Stimulated activated CD4-positive, alpha-beta T cell treated with anti-CD3 and anti-CD28 coated beads, Interleukin-12 subunit alpha, Interleukin-12 subunit beta, amount 100 ng/mL, for 48 hours (primary cell): ENCODE data around the gene OGFR.
A peak's percentile ranks its signal among the peaks of the same experiment; 100 is the strongest.

Source experiments
- DNase-seq, 3 donors: peaks; one replicate each; pipeline ENCODE4 v3.0.0-alpha.2; 2020; ENCODE audit warnings: low read depth in 2 of 3, low spot score in 1 of 3

The OGFR gene

DNA sequence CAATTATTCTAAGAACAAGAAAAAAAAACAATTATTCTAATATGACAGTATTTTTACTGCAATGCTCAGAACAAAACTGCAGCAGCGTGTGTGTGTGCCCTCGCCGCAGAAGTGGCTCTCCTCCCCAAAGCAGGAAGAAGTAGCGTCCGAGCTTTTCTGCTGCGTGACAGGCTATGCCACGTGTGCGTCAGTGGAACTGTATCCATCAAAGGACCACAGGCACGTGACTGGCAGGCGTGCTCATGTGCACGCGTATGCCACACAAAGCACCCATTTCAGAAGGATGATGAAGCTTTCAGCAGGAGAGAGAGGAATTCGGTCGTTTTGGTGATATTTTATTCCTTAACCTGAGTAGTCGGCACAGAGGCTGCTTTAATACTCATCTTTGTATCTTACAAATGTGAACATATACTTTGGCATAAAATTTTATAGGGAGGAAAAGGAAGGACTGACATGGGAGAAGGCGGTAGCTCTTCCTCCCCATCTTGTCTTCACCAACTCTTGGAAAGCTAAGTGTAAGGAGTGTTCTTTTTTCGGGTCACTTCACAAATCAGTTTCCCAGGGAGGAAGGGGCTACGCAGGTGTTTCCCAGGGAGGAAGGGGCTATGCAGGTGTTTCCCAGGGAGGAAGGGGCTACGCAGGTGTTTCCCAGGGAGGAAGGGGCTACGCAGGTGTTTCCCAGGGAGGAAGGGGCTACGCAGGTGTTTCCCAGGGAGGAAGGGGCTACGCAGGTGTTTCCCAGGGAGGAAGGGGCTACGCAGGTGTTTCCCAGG lies 53.6 kb downstream of the OGFR start:
- DNase-seq: no peak

DNA sequence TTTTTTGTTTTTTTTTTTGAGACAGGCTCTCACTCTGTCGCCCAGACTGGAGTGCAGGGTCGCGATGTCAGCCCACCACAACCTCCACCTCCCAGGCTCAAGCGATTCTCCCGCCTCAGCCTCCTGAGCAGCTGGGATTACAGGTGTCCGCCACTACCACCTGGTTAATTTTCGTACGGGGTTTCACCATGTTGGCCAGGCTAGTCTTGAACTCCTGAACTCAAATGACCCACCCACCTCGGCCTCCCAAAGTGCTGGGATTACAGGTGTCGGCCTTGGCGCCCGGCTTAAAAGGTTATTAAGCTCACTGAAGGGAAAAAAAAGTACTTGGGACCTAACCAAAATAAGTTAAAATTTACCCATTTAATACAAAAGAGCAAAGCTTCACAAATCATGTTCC lies 55.1 kb downstream of the OGFR start:
- no peak for DNase-seq

DNA sequence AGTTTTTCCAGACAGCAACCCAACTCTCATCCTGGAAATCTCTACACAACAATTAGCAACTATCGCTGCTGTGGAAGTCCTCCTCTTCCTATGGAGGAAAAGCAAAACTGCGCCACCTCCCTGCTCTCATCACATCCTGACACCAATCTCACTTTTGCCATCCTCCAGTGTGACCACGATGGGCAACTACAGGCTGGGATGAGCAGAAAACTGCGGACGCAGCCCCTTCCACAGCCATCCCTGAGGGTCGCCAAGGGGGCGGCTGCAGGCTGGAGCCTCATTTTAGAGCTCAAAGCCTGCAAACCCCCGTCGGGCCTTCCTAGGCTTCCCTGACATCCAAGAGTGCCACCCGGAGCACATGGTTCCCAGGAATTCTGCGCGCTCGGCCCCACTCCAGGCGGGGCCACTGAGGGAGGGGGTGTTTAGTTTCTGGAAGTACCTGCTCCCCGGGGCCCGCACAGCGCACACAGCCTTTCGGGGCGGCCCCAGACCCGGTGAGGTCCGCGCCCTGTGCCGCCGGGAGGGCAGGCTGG lies 55.8 kb downstream of the OGFR start:
- no peak for DNase-seq

DNA sequence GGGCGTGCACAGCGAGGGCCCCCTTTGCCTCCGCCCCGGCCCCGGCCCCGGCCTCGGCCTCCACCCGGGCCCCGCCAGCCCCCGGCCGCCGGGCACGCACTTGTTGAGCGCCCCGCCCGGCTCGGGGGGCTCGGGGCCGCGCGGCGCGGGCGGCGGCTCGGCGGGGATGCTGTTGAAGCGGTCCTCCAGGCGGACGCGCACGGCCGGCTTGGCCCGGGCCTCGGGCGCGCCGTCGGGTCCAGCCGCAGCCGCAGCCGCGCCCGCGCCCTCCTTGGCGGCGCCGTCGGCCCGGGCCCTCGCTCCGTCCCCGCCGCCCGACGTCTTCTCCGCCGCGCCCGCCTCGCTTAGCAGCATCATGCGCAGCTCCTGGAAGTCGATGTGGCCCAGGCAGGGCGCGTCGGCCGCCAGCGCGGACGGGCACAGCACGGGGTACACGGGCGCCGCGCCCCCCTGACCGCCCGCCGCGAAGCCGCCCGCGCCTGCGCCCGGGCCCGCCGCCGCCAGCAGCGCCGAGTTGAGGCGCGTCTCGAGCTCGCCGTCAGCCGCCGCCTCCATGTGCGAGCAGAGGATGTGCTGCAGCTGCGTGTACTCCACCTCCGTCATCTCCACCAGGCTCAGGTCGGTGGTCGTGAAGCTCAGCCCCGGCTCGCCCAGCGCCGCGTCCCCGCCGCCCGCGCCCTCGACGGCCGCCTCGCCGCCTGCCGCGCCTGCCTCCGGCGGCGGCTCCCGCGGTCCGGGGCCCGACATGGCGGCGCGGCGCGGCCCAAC lies 56.5 kb downstream of the OGFR start:
- peak in 1 of 3 donors; percentile 12 for DNase-seq

DNA sequence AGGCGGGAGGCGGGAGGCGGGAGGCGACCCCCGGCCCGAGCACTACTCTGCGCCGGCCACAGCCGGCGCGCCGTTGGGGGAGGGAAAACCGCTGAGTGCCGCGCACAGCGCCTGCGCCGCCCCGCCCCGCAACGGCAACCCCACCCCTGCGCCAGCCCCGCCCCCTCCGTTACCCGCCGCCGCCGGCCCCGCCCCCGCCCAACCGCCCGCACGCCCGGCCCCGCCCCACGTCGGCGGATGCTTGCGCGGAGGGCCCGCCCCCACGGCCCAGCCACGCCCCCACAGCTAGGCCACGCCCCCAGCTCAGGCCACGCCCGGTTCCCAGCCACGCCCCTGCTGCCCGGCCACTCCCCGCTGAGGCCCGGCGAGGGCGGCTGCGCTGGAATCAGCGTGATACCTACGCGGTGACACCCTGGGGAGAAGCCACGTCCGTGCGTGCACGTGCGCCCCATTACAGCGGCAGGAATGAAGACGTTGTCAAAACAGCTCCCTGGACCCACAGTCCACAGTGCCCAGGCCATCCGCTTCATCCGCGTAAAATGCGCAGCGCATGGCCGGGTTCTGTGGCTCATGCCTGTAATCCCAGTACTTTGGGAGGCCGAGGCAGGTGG lies 57.2 kb downstream of the OGFR start, which contains the start of gene TCFL5:
TSS of gene TCFL5 (minus strand) at position 97 of the 611 bp plus-strand sequence. CDS start 152 bp downstream, outside the sequence.
- peak; percentile 85 to 97 (median 92) for DNase-seq
